ENCODE data around the gene ABCB8.

Gene ABCB8

DNA sequence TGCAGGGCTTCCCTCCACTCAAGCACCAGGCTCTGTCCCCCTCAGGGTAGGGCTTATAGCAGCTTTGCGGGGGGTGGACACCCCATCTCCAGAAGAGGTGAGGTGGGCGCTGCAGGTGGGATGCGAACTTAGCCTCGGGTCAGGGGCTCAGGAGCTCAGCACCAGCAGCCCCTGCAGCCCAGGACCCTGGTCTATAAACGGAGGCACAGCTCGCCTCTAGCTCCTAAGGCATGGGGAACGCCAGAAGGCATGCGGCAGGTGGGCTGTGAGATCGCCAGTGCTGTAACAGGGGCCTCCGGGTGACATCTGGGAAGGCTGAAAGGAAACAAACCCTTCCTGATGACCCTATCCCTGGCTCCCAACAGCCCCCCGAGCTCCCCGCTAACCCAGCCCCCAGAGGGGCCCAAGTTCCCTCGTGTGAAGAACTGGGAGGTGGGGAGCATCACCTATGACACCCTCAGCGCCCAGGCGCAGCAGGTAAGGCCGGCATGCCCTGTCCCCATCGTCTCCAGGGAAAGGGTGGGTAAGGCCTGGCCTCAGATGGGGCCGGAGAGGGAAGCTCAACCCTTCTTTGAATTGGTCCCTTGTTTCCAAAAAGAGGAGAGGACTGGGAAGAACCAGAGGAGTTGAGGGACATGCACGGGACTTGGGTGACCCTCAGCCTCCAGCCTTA is 33.3 kb upstream of the ABCB8 start:
- peaks cover 0 to 11% (median 0%) of the 10 kb centered on the region in 11 experiments; a peak in 2 of 22 replicates for H3K36me3 ChIP-seq
- H3K9ac ChIP-seq: peak overlapping the region in 10 of 11 experiments; percentile 54 to 77 (median 71); a peak in 17 of 22 replicates
- peaks cover 16 to 20% (median 18%) of the 10 kb centered on the region in 11 experiments for H3K9me3 ChIP-seq (replicated peaks in 1 of 11)
- no peaks in the 10 kb centered on the region for H3K27me3 ChIP-seq
- TF ChIP-seq Cebpa-rat (IDR thresholded peaks at IDR 0.05): no peak
- H3K4me3 ChIP-seq: peak overlapping the region in 8 of 10 experiments; percentile 19 to 62 (median 38); a peak in 15 of 20 replicates
- H3K4me1 ChIP-seq: peaks cover 45 to 59% (median 49%) of the 10 kb centered on the region in 10 experiments
- peak overlapping the region in 10 of 11 experiments; percentile 55 to 83 (median 78); a peak in 19 of 22 replicates for H3K27ac ChIP-seq
- H4K20me1 ChIP-seq: no peaks in the 10 kb centered on the region
- H3K4me2 ChIP-seq: peak overlapping the region; percentile 82 to 97 (median 86)

DNA sequence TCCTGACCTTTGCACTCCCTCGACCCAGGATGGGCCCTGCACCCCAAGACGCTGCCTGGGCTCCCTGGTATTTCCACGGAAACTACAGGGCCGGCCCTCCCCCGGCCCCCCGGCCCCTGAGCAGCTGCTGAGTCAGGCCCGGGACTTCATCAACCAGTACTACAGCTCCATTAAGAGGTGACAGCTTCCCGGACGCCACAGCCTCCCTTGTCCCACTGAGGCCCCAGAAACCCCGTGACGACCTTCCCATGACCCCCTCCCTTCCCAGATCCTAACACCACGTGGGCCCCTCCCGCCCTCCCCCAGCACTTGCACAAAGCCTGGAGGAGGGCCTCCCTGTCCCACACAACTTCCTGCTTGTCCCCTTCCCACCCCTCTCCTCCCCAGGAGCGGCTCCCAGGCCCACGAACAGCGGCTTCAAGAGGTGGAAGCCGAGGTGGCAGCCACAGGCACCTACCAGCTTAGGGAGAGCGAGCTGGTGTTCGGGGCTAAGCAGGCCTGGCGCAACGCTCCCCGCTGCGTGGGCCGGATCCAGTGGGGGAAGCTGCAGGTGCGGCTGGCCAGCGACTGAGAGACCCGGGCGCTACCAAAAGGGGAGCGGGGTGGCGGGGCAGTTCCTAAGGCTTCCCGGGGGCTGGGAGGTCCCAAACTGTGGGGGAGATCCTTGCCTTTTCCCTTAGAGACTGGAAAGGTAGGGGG is 31.7 kb upstream of the ABCB8 start:
- H3K36me3 ChIP-seq: peaks cover 0 to 22% (median 4%) of the 10 kb centered on the region in 11 experiments; a peak in 5 of 22 replicates
- H3K27ac ChIP-seq: peak overlapping the region in 10 of 11 experiments; percentile 41 to 73 (median 65); a peak in 17 of 22 replicates
- no peaks in the 10 kb centered on the region for H4K20me1 ChIP-seq
- H3K4me2 ChIP-seq: peak overlapping the region; percentile 74 to 95 (median 87)
- peaks cover 40 to 63% (median 50%) of the 10 kb centered on the region in 10 experiments for H3K4me1 ChIP-seq
- no peaks in the 10 kb centered on the region for H3K27me3 ChIP-seq
- H3K9me3 ChIP-seq (replicated peaks in 1 of 11): peaks cover under 1 to 4% (median 3%) of the 10 kb centered on the region in 11 experiments; a peak in 20 of 22 replicates
- H3K9ac ChIP-seq: peak overlapping the region; percentile 35 to 73 (median 61); a peak in 16 of 22 replicates
- no peak for TF ChIP-seq Cebpa-rat (IDR thresholded peaks at IDR 0.05)
- peak overlapping the region in 9 of 10 experiments; percentile 14 to 64 (median 50); a peak in 16 of 20 replicates for H3K4me3 ChIP-seq

- H3K27ac ChIP-seq: peak overlapping the region in 10 of 11 experiments; percentile 41 to 73 (median 65); a peak in 16 of 22 replicates
- TF ChIP-seq Cebpa-rat (IDR thresholded peaks at IDR 0.05): no peak
- peak overlapping the region in 9 of 10 experiments; percentile 14 to 64 (median 50); a peak in 15 of 20 replicates for H3K4me3 ChIP-seq
- peaks cover 40 to 68% (median 54%) of the 10 kb centered on the region in 10 experiments for H3K4me1 ChIP-seq
- H3K9ac ChIP-seq: peak overlapping the region; percentile 35 to 73 (median 61); a peak in 15 of 22 replicates
- H3K4me2 ChIP-seq: peak overlapping the region; percentile 74 to 95 (median 87)
- H4K20me1 ChIP-seq: no peaks in the 10 kb centered on the region
- no peaks in the 10 kb centered on the region for H3K27me3 ChIP-seq
- peaks cover 0 to 28% (median 9%) of the 10 kb centered on the region in 11 experiments; a peak in 5 of 22 replicates for H3K36me3 ChIP-seq
- no peaks in the 10 kb centered on the region; a peak in 1 of 22 replicates for H3K9me3 ChIP-seq (replicated peaks in 1 of 11)
These were observed 31.2 kb upstream of the ABCB8 start for GRCh38 chr7:150997075-150997511.

DNA sequence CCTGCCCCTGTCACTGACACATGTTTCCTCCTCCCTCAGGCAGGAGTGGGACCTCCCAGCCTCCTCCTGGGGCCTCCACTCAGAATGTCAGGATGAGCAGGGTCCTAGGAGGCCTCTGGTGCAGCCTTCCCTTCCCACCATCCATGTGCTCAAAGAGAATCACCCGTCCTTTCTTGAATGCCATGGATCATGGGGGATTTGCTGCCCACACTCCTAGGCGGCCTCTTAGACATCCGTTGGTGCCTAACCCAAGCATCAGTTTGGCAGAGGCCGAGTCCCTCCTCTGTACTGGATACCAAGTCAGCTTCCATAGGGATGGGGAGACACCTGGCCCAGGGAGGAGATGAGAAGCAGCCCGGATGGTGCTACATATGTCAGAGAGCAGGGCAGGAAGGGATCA is 30.4 kb upstream of the ABCB8 start:
- Histone ChIP-seq H3K36me3 (peaks cover 0 to 35% (median 9%) of the 10 kb centered on the region in 11 experiments; a peak in 5 of 22 replicates), H3K9me3 (replicated peaks in 1 of 11) (no peaks in the 10 kb centered on the region), H4K20me1 (no peaks in the 10 kb centered on the region), H3K4me2 (peak overlapping the region; percentile 74 to 95 (median 87)), H3K9ac (peak overlapping the region in 1 of 11 experiments; percentile 73; a peak in 1 of 22 replicates), H3K4me1 (peaks cover 40 to 65% (median 52%) of the 10 kb centered on the region in 10 experiments), H3K27me3 (no peaks in the 10 kb centered on the region), H3K4me3 (no peak overlapping the region), H3K27ac (peak overlapping the region in 1 of 11 experiments; percentile 64; a peak in 2 of 22 replicates)
- no peak for TF ChIP-seq Cebpa-rat (IDR thresholded peaks at IDR 0.05)

DNA sequence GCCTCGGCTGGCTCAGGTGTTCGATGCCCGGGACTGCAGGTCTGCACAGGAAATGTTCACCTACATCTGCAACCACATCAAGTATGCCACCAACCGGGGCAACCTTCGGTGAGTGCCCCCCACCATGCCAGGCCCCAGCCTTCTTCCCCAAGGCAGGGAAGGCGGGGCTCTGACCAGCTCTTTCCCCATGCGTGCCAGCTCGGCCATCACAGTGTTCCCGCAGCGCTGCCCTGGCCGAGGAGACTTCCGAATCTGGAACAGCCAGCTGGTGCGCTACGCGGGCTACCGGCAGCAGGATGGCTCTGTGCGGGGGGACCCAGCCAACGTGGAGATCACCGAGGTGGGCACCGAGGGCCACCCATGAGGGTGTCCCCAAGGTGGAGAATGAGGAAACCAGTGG is 29.9 kb upstream of the ABCB8 start:
- Histone ChIP-seq H3K36me3 (peaks cover 0 to 36% (median 9%) of the 10 kb centered on the region in 11 experiments; a peak in 5 of 22 replicates), H3K27ac (no peak overlapping the region), H3K27me3 (no peaks in the 10 kb centered on the region), H3K4me1 (peaks cover 36 to 60% (median 48%) of the 10 kb centered on the region in 10 experiments), H3K9ac (no peak overlapping the region), H3K4me2 (peak overlapping the region in 9 of 11 experiments; percentile 12 to 95 (median 85); a peak in 12 of 22 replicates), H3K4me3 (no peak overlapping the region), H4K20me1 (no peaks in the 10 kb centered on the region), H3K9me3 (replicated peaks in 1 of 11) (no peaks in the 10 kb centered on the region)
- TF ChIP-seq Cebpa-rat (IDR thresholded peaks at IDR 0.05): no peak

DNA sequence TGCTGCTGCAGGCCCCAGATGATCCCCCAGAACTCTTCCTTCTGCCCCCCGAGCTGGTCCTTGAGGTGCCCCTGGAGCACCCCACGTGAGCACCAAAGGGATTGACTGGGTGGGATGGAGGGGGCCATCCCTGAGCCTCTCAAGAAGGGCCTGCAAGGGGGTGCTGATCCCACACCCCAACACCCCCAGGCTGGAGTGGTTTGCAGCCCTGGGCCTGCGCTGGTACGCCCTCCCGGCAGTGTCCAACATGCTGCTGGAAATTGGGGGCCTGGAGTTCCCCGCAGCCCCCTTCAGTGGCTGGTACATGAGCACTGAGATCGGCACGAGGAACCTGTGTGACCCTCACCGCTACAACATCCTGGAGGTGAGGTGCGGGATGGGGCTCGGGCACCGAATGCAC is 29.2 kb upstream of the ABCB8 start:
- Histone ChIP-seq H3K9ac (no peak overlapping the region), H3K4me3 (no peak overlapping the region), H3K4me2 (no peak overlapping the region), H3K4me1 (peaks cover 29 to 53% (median 41%) of the 10 kb centered on the region in 10 experiments), H3K9me3 (replicated peaks in 1 of 11) (no peaks in the 10 kb centered on the region), H3K27me3 (no peaks in the 10 kb centered on the region), H3K27ac (no peak overlapping the region), H4K20me1 (no peaks in the 10 kb centered on the region), H3K36me3 (peaks cover 0 to 36% (median 9%) of the 10 kb centered on the region in 11 experiments; a peak in 5 of 22 replicates)
- no peak for TF ChIP-seq Cebpa-rat (IDR thresholded peaks at IDR 0.05)

- H3K4me2 ChIP-seq: no peak overlapping the region
- no peak for TF ChIP-seq Cebpa-rat (IDR thresholded peaks at IDR 0.05)
- no peaks in the 10 kb centered on the region for H3K27me3 ChIP-seq
- peaks cover 23 to 47% (median 35%) of the 10 kb centered on the region in 10 experiments for H3K4me1 ChIP-seq
- H3K9me3 ChIP-seq (replicated peaks in 1 of 11): no peaks in the 10 kb centered on the region
- H3K27ac ChIP-seq: no peak overlapping the region
- no peak overlapping the region for H3K4me3 ChIP-seq
- no peak overlapping the region for H3K9ac ChIP-seq
- no peaks in the 10 kb centered on the region for H4K20me1 ChIP-seq
- H3K36me3 ChIP-seq: peaks cover 0 to 36% (median 9%) of the 10 kb centered on the region in 11 experiments; a peak in 5 of 22 replicates
These were observed 28.6 kb upstream of the ABCB8 start for GRCh38 chr7:150999497-151000230.

- Histone ChIP-seq H3K27ac (no peak overlapping the region), H3K36me3 (peaks cover 0 to 36% (median 9%) of the 10 kb centered on the region in 11 experiments; a peak in 5 of 22 replicates), H3K4me2 (peak overlapping the region in 1 of 11 experiments; percentile 15; a peak in 1 of 22 replicates), H3K9me3 (replicated peaks in 1 of 11) (no peaks in the 10 kb centered on the region), H3K27me3 (no peaks in the 10 kb centered on the region), H3K9ac (no peak overlapping the region), H4K20me1 (no peaks in the 10 kb centered on the region), H3K4me1 (peaks cover 17 to 53% (median 42%) of the 10 kb centered on the region in 10 experiments), H3K4me3 (no peak overlapping the region)
- TF ChIP-seq Cebpa-rat (IDR thresholded peaks at IDR 0.05): no peak
These were observed 27.3 kb upstream of the ABCB8 start for GRCh38 chr7:151000897-151001495.

All from BLaER1 treated with 17β-estradiol and CSF1 and Interleukin-3, amounts not matched to agents 10 nM and 100 nM (cell line).